EL (cell line): ENCODE measurements around the gene HNF4A.
"Not testable (repeated sequence)": the region's sequence is repeated elsewhere in the genome, so short reads cannot be mapped to it uniquely, and the experiment has no call there.

ENCODE experiments used
- DNase-seq: peaks from one replicate; pipeline ENCODE4 v3.0.0-alpha.2; 2016

HNF4A gene

GRCh38 chr20:44345941-44346340 is 9.6 kb upstream of the HNF4A start:
- DNase-seq, result not testable (repeated sequence)

DNA sequence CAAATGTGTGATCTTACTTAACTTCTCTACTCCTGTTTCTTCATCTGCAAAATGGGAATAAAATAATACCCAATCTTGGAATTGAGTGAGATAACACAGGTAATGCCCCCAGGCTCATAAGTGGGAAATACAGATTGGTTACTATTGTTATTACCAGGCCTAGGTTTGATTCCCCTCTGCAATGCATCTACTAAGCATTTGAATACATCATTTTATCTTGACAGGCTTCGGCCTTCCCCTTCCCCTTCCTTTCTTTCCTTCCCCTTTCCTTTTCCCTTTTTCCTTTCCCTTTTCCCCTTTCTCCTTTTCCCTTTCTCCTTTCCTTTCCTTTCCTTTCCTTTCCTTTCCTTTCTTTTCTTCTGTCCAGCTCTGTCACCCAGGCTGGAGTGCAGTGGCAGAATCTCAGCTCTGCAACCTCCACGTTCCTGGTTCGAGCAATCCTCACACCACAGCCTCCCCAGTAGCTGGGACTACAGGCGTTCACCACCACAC is 7.3 kb upstream of the HNF4A start:
- DNase-seq, result no peak

- DNase-seq, result no peak
These were observed 6.2 kb upstream of the HNF4A start for GRCh38 chr20:44349349-44349748.

DNA sequence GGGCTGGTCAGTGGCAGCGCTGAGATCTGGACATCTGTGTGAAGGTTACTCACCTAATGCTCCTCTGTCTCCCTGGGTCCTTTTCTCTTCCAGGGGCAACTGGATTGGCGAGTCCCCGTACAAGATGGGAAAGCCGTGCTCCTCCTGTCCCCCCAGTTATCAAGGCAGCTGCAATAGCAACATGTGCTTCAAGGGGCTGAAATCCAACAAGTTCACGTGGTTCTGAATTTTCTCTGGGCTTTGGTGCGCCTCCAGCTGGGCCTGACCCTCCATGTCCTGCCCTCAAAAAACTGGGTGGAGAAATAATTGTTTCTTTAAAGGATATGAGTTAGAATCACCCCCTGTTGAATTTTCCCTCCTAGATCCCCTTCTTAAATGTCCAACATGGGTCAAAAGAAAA is 4.9 kb upstream of the HNF4A start:
- DNase-seq, result no peak

- no peak for DNase-seq
These were observed 461 bp upstream of the HNF4A start for GRCh38 chr20:44354979-44355497.

- DNase-seq, result no peak
These were observed 839 bp downstream of the HNF4A start for GRCh38 chr20:44356353-44356723.

DNA sequence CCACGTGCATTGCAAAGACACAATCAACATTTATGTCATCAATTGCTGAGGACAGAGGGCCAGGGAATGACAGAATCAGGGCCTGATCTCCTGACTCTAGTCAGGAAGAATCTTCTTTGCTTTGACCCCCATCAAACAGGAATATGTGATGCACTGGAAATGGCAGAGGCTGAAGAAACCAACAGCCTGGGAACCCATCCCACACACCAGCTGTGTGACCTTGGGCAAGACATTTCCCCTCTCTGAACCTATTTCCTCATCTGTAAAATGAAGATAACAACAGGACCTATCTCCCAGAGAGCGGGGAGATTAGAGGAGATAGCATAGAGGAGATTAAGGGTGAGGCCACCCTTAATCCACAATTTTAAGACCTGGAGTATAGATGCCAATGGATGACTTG is 1.5 kb downstream of the HNF4A start:
- no peak for DNase-seq

- DNase-seq, result no peak
These were observed 2.1 kb downstream of the HNF4A start for GRCh38 chr20:44357555-44358125.

GRCh38 chr20:44358776-44359175 is 3.3 kb downstream of the HNF4A start:
- DNase-seq, result no peak

GRCh38 chr20:44360221-44360620 is 4.7 kb downstream of the HNF4A start:
- DNase-seq, result no peak

DNA sequence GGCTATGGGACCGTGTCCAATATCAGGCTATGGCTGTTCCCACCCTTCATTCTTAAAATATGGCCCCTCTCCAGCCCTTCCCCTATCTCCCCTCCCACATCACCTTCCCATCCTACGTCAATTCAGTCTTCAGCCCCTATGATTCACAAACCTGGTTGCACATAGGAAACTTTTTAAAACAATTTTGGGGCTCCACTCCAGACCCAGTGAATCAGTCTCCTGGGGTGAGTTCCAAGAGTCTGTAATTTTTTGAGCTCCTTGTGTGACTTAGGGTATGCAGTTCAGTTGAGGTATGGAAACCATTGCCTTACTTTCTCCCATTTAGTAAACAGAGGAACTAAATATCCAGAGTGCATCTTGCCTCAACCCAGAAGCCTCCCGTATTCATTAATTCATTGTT is 5.5 kb downstream of the HNF4A start:
- no peak for DNase-seq

DNA sequence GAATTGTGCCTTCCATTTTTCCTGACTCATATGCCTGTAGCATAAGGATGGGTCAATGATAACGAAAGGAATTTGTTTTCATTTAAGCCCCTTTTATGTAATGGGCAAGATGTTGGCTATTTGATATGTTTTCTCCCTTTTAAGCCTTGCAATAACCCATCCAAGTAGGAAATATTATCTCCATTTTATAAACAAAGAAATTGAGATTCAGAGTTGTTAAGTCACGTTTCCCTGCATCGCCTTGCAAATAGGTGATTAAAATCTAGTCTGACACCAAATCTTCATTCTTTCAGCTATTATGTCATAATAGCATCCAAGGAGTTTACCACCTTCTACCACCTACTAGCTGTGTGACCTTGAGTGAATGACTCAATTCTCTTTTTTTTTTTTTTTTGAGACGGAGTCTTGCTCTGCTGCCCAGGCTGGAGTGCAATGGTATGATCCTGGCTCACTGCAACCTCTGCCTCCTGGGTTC is 7.0 kb downstream of the HNF4A start:
- no peak for DNase-seq

- DNase-seq, result no peak
These were observed 8.6 kb downstream of the HNF4A start for GRCh38 chr20:44364068-44364467.

- DNase-seq, result no peak
These were observed 9.3 kb downstream of the HNF4A start for GRCh38 chr20:44364780-44365179.

DNA sequence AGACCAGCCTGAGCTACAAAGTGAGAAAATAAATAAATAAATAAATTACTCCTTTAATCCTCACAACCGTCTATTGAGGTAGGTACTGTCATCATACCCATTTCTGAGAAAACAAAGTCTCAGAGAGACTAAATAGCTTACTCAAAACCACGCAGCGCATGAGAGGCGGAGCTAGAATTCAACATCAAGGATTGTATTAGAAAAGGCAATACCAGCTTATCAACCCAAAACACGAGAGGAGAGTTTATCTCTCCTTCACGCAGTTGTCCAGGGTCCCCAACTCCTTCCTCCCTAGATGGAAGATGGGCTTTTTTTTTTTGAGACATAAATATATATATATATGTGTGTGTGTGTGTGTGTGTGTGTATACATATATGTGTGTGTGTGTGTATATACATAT is 12.2 kb downstream of the HNF4A start:
- DNase-seq, result no peak

GRCh38 chr20:44370639-44371218 is 15.2 kb downstream of the HNF4A start:
- no peak for DNase-seq

- DNase-seq, result no peak
These were observed 27.1 kb downstream of the HNF4A start for GRCh38 chr20:44382641-44383040.

DNA sequence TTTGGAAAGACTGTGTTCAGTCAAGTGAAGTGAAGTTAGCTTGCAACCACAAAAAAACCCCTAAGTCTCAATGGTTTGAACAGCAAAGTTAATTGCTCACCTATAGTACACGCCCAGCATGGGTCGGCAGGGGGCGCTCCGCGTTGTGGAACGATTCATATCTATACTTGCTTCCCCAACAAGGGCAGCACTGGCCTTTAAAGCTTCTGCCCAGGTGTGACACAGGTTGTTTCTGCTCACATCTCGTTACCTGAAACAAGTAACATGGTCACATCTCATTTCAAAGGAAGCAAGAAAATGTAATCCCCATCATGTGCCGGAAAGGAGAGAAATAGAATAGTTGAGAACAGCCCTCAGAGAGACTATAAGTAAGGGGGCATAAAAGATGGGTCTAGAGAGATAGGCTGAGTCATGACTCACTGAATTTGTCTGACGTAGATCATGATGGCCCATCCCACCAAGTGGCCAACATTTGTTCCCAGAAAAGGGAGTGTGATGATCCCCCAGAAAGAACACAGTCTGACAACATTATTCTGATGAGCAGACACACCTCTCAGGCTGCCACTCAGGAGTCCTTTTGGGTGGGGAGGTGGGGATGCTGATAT is 29.0 kb downstream of the HNF4A start:
- peak; percentile 60 for DNase-seq

- DNase-seq, result peak; percentile 82
These were observed 33.0 kb downstream of the HNF4A start for GRCh38 chr20:44388466-44389023.

- no peak for DNase-seq
These were observed 34.4 kb downstream of the HNF4A start for GRCh38 chr20:44389871-44390270.

DNA sequence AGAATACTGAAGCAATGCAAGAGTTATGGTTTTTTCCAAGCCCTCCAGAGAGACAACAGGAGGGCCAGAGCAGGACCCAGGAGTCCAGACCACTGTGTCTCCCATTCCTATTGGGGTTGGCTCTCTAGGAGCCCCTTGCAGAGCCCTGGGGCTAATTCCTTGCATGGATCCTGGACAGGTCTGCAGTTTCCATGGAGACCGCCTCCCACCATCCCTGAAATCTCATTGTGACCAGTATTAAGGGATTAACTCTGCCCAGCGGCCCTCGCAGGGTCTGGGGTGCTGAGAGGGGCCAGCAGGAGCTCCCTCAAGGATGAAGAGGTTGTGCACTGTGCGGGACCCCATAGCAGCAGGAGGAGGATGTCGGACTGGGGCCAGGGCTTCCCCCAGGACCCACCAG is 34.8 kb downstream of the HNF4A start:
- no peak for DNase-seq

GRCh38 chr20:44392088-44392775 is 36.7 kb downstream of the HNF4A start:
- DNase-seq, result no peak
